CD4-positive, alpha-beta T cell treated with Interleukin-15 for 4 hours (primary cell): ENCODE data around the gene TYW3.

ENCODE experiments used
- DNase-seq: peaks from one replicate; pipeline ENCODE4 v3.0.0-alpha.2; 2020; ENCODE audit warnings: low spot score

Gene TYW3, protein sequence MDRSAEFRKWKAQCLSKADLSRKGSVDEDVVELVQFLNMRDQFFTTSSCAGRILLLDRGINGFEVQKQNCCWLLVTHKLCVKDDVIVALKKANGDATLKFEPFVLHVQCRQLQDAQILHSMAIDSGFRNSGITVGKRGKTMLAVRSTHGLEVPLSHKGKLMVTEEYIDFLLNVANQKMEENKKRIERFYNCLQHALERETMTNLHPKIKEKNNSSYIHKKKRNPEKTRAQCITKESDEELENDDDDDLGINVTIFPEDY

DNA sequence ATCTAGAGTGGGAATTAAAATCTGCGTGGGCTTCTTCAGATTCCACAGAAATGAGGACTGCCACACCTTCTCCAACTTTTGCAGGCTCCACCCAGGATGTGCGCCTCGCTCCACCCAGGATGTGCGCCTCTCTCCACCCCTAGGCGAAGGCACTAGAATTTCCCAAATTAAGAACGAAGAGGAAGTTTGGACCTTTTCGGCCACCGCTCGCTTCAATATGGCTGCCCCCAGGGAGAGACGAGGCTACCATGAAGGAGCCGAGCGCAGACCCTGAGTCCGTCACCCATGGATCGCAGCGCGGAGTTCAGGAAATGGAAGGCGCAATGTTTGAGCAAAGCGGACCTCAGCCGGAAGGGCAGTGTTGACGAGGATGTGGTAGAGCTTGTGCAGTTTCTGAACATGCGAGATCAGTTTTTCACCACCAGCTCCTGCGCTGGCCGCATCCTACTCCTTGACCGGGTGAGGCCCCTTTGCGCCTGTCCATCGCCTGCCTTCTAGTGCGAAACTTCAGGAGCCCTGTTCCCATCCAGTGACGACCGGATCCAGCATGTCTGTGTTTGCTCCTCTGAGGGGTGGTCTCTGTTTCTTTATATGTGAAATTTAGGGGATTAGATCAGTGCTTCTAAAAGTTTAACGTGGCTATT, at the start of gene TYW3, which contains the start of gene CRYZ:
Gene TYW3, plus strand, starts transcription at position 193 of the 644 bp plus-strand sequence. Its CDS starts 93 bp downstream, at position 286.
Gene CRYZ, minus strand, starts transcription at position 91 of the 644 bp plus-strand sequence. CDS start 8,229 bp downstream, outside the sequence.
- DNase-seq = peak; percentile 90

DNA sequence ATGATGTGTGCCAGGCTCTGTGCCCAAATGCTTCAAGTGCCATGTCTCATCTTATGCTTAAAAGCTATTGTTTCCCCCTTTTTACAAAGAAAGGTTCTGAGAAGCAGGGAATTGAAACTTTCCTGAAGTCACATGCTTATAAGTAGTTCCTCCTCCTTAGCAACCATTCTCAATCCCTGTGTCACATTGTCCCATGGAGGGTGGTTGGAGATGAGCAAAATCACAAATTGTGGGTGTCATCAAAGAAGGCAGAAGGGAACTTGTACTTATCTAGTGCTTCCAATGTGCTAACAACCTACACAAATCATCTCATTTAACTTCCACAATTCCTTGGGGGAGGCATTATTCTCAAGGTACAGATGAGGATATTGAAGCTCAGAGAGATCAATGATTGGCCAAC, 49.3 kb upstream of the TYW3 start:
- no peak for DNase-seq

GRCh38 chr1:74684301-74684700, 48.7 kb upstream of the TYW3 start:
- no peak for DNase-seq

DNA sequence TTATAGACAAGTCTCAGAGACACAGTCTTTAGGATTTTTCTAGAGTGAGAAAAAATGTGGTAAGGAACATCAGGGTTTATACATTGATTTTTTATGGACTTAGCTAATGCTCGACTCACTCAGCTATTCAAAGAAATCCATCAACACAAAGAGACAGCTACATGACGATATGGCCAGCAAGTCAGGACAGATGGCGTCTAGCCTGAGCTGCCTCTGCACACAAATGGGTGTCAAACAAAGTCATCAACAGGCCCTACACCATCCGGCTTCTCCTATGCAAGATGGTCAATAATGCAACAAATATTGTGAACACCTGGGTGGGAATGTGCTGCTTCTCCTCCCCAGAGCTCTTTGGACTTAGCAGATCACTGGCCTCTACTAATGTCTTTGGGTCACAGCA, 46.0 kb upstream of the TYW3 start:
- no peak for DNase-seq

- peak; percentile 51 for DNase-seq
These were observed 43.2 kb upstream of the TYW3 start for GRCh38 chr1:74689621-74690363.

- DNase-seq = no peak
These were observed 42.6 kb upstream of the TYW3 start for GRCh38 chr1:74690364-74690696.

GRCh38 chr1:74690909-74691308, 42.0 kb upstream of the TYW3 start:
- no peak for DNase-seq

DNA sequence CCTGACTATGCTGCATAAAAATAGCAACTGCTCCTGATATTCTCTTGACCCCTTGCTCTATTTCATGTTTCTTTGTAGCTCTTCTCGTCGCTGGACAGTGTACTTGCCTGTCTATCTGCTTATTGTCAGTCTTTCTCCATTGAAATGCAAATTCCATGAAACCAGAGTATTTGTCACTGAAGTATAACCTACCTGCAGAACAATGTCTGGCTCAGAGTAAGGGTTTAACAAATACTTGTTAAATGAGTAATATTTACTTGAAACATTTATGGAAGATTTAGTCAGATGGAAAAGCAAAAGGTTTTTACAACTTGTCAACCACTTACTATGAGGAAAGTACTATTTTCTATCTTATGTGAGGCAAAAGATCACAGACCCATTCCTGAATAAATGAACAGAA, 39.5 kb upstream of the TYW3 start:
- no peak for DNase-seq

- no peak for DNase-seq
These were observed 35.1 kb upstream of the TYW3 start for GRCh38 chr1:74697832-74698231.

- no peak for DNase-seq
These were observed 33.6 kb upstream of the TYW3 start for GRCh38 chr1:74699331-74699730.

DNA sequence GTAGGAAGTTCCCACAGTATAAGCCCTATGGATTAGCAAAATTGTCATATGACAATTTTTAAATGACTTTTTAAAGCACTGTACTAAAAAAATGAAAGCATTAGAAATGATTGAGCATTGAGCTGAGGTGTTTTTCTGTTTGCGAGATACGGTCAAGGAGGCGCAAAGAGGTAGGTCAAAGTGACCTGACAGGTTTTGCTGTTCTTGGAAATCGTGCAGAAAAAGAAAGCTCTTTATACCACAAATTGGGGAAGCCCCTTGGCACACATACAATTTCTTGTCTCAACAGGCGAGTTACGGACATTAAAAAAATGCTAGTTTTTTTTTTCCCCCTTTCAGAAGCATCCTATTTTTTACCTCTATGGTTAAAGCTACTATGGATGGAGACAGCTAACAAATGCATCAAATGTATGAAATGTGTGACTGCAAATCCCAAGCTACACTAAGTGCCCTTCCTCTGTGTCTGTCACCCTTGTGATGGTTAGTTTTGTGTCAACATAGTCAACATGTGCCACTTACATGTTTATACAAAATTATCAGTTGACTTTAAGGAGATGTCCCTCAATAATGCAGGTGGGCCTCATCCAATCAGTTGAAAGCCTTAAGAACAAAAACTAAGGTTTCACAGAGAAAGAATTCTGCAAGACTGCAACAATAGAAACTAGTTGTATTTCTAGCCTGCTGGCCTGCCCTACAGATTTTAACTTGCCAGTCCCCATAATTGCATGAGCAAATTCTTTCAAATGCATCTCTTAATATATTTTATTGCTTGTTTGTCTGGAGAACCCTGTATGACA, 29.4 kb upstream of the TYW3 start:
- no peak for DNase-seq

DNA sequence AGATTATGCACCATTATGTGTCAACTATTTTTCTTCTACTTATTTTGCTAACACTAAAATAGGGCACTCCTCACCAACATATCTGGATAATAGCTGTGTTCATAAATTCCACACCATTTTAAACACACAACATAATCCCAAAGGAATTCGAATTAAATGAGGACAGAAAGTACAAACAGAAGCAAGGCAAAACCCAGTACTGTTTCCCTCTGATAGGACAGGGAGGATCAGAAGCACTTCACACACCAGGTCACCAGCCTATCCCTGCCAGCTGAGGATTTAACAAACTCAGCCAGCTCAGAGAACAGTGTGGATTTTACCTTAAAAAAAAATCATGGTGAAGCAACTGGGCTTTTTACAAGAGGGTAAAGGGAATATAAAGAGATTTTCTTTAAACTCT, 20.1 kb upstream of the TYW3 start:
- DNase-seq = no peak

DNA sequence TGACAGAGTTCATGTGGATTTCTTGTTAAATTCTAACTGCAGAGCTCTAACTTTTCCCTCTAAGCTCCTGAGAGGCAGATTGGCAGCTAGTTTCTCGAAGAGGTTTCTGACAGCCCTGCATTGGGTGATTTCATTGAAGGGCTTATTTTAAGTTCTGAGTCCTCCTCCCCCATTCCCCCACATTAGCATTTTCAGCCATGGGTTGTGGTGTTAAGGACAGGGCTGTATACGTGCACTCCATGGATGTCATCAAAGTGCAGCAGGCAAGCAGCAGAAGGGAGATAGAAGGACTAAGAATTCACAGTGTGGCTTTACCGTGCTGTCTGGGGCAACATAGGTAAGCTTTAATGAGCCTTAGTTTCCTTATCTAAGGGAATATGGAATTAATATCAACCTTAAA, 19.1 kb upstream of the TYW3 start:
- no peak for DNase-seq

- no peak for DNase-seq
These were observed 18.3 kb upstream of the TYW3 start for GRCh38 chr1:74714429-74715235.

DNA sequence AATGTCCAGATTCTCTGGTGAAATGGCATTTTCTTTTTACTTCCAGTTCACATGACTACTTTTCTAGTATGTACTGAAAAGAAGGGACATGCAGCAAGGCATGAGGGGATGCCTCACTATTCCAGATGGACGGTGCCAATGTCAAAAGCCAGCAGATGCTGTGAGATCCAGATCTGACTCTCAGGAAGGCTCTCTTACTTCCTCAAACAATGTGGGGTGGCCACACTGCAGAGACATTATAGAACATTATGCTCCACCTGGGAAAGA, 17.8 kb upstream of the TYW3 start:
- no peak for DNase-seq

DNA sequence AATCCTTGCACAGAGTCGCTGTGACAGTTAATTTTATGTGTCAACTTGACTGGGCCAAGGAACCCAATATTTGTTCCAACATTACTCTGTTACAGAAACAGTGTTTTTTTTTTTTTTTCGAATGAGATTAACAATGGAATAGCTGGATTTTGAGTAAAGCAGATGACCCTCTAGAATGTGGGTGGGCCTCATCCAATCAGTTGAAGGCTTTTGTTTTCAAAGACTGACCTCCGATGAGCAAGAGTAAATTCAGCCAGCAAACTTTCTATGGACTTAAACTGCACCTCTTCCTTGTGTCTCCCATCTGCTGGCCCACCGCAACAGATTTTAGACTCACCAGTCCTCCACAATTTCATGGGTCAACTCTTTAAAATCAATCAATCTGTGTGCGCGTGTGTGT, 17.1 kb upstream of the TYW3 start:
- no peak for DNase-seq

- DNase-seq = no peak
These were observed 16.1 kb upstream of the TYW3 start for GRCh38 chr1:74716822-74717221.

DNA sequence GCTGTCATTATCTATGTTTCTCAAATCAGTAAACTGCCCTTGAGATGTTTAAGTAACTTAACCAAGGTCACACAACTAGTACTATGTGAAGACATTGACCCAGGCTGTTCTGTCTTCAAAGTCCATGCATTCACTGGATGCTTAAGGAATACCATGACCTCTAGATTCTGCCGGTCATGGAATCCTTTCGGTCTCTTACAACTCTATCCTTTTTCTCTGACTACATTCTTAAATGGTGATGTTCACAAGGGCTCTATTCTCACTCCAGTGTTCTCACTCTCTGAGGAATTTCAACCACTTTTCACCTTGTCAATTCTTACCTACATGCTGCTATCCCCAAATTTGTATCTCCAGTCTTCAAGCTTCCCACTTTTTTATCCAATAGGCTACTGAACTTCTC, 15.3 kb upstream of the TYW3 start:
- no peak for DNase-seq

DNA sequence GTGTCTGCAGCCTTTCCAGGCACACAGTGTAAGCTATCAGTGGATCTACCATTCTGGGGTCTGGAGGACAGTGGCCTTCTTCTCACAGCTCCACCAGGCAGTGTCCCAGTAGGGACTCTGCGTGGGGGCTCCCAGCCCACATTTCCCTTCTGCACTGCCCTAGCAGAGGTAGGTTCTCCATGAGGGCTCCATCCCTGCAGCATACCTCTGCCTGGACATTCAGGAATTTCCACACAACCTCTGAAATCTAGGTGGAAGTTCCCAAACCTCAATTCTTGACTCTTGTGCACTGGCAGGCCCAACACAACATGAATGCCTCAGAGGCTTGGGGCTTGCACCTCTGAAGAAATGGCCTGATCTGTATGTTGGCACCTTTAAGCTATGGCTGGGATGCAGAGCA, 6.9 kb upstream of the TYW3 start:
- DNase-seq = no peak

DNA sequence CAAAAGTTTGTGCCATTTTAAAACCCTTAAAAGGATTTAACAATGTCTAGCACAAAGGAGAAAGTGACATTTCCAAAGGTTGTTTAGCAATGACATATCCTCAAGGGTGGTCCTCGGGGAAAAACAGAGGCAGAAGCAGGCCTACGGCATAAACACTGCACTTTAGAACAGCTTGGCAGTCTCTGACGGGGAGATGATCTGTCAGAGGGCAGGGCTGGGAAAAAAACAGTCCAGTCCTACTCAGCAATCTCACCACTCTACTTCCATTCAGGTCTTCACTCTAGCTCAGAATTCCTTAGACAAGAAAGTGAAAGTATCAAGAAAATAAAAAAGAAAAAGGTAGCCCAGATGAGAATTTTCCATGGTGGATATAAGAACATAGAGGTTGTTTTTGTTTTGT, 4.2 kb upstream of the TYW3 start:
- DNase-seq = no peak

DNA sequence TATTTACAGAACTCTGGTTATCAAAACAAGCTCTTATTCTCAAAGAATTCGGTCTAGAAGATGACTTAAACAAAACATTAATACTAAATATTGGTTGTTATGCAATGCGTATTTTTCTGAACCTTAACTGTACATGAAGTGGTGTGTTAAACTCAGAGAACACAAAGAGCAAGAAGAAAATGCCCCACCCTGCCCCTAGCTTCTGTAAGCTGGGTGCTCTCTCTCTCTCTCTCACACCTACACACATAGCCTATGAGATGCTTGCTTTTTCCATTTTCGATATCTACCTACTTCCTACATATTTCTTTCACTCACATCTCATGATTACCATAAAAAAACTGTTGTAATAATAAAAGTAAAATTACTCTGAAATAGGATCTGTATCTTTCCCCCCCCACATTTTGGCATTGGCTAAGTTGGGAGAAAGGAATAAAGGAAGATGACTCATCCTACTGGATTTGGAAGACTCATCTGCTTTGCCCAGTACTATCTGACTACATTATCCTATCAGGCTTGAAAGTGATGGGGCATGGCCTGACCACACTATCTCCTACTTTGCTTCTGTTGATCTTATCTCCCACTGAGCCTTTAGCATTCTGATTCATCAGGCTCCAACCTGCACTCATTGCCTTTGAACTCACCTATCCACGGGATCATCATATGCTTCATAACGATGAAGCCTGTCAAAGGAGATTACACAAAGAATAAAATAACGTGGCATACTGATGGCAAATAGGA, 3.0 kb upstream of the TYW3 start:
- DNase-seq = no peak
